Activated T-cell treated with anti-CD3 and anti-CD28 coated beads, Interleukin-2, amount 50 U/mL, for 4 hours (primary cell): ENCODE data around the gene NOXO1. TPM values are rescaled to one million over a fixed set of nuclear protein-coding genes. Genes with fewer than 3 reads are reported as not detected.

ENCODE experiments used
- total RNA-seq, 3 donors: library from RNA; stranded (reverse); gene quantifications; one replicate each; pipeline ENCODE4 v1.2.1, GENCODE V29; 2021

Gene NOXO1
- total RNA-seq, 3 donors from 2014 or later: 0.35 TPM; not detected in 2

Other genes with a start within 250 kb of the NOXO1 start
- 10 to 100 TPM; 37.2 to 37.6 (median 37.4) TPM for gene NME3, start 209.9 kb downstream of the NOXO1 start, total RNA-seq
- 10 to 100 TPM; 30.4 to 39.1 (median 35.7) TPM for gene EME2, start 208.7 kb downstream of the NOXO1 start, total RNA-seq
- 100 to 1,000 TPM; 223 to 288 (median 265) TPM for gene MRPS34, start 208.3 kb downstream of the NOXO1 start, total RNA-seq
- gene SPSB3, start 198.9 kb downstream of the NOXO1 start, total RNA-seq: 10 to 100 TPM; 15.5 to 20.8 (median 16.8) TPM
- gene NUBP2, start 198.5 kb downstream of the NOXO1 start, total RNA-seq: 100 to 1,000 TPM in 1 of 3 donors, 10 to 100 TPM in 2; 85.7 to 101 (median 94.7) TPM
- under 1 TPM in 1 of 3 donors, not detected in 2; 0.18 TPM for gene IGFALS, start 187.8 kb downstream of the NOXO1 start, total RNA-seq
- 10 to 100 TPM; 34.4 to 45.9 (median 35.3) TPM for gene HAGH, start 154.6 kb downstream of the NOXO1 start, total RNA-seq
- 10 to 100 TPM; 22.8 to 27.9 (median 24.0) TPM for gene FAHD1, start 154.3 kb downstream of the NOXO1 start, total RNA-seq
- gene MEIOB, start 109.3 kb downstream of the NOXO1 start, total RNA-seq: under 1 TPM; 0.24 to 0.34 (median 0.28) TPM
- gene HS3ST6, start 63.1 kb downstream of the NOXO1 start, total RNA-seq: not detected
- gene MSRB1, start 38.3 kb downstream of the NOXO1 start, total RNA-seq: 10 to 100 TPM; 16.8 to 19.4 (median 17.6) TPM
- not detected for gene RPL3L, start 26.8 kb downstream of the NOXO1 start, total RNA-seq
- 100 to 1,000 TPM; 115 to 143 (median 117) TPM for gene NDUFB10, start 21.9 kb downstream of the NOXO1 start, total RNA-seq
- 1,000 to 10,000 TPM; 5,588 to 5,699 (median 5,621) TPM for gene RPS2, start 16.6 kb downstream of the NOXO1 start, total RNA-seq
- under 1 TPM in 2 of 3 donors, not detected in 1; 0.40 to 0.42 TPM for gene RNF151, start 14.6 kb downstream of the NOXO1 start, total RNA-seq
- 100 to 1,000 TPM; 146 to 159 (median 156) TPM for gene TBL3, start 9.4 kb downstream of the NOXO1 start, total RNA-seq
- gene GFER, start 2.7 kb upstream of the NOXO1 start, total RNA-seq: 10 to 100 TPM; 34.9 to 50.0 (median 47.2) TPM
- gene SYNGR3, start 8.5 kb upstream of the NOXO1 start, total RNA-seq: 1 to 10 TPM; 2.7 to 4.3 (median 3.5) TPM
- gene ZNF598, start 28.4 kb upstream of the NOXO1 start, total RNA-seq: 100 to 1,000 TPM; 118 to 127 (median 126) TPM
- gene NPW, start 38.3 kb upstream of the NOXO1 start, total RNA-seq: 10 to 100 TPM in 2 of 3 donors, 1 to 10 TPM in 1; 9.2 to 19.0 (median 13.1) TPM
- 1 to 10 TPM; 2.0 to 4.4 (median 2.0) TPM for gene NHERF2, start 45.4 kb upstream of the NOXO1 start, total RNA-seq
- gene NTHL1, start 66.4 kb upstream of the NOXO1 start, total RNA-seq: 10 to 100 TPM; 30.5 to 43.5 (median 34.8) TPM
- gene TSC2, start 66.5 kb upstream of the NOXO1 start, total RNA-seq: 10 to 100 TPM; 87.6 to 98.0 (median 94.5) TPM
- gene PKD1, start 154.4 kb upstream of the NOXO1 start, total RNA-seq: 100 to 1,000 TPM; 100 to 118 (median 104) TPM
- not detected for gene RAB26, start 167.2 kb upstream of the NOXO1 start, total RNA-seq
- 100 to 1,000 TPM in 2 of 3 donors, 10 to 100 TPM in 1; 95.6 to 110 (median 102) TPM for gene TRAF7, start 174.3 kb upstream of the NOXO1 start, total RNA-seq
- gene CASKIN1, start 215.1 kb upstream of the NOXO1 start, total RNA-seq: 1 to 10 TPM in 1 of 3 donors, under 1 TPM in 2; 0.14 to 1.5 (median 0.34) TPM
- gene MLST8, start 224.0 kb upstream of the NOXO1 start, total RNA-seq: 10 to 100 TPM; 73.6 to 88.0 (median 84.8) TPM
- gene BRICD5, start 229.4 kb upstream of the NOXO1 start, total RNA-seq: 1 to 10 TPM; 6.4 to 8.2 (median 6.8) TPM
- 10 to 100 TPM; 25.8 to 27.9 (median 27.2) TPM for gene PGP, start 233.4 kb upstream of the NOXO1 start, total RNA-seq
- gene E4F1, start 242.1 kb upstream of the NOXO1 start, total RNA-seq: 10 to 100 TPM; 44.3 to 48.7 (median 45.3) TPM